ENCODE results near the gene SESN2. TPM values are rescaled to one million over a fixed set of nuclear protein-coding genes. Genes with fewer than 3 reads are reported as not detected.
"Not testable (repeated sequence)": the region's sequence is repeated elsewhere in the genome, so short reads cannot be mapped to it uniquely, and the experiment has no call there.

Gene SESN2
- total RNA-seq, 2 experiments from 2014 or later: 14.6 to 16.0 TPM

DNA sequence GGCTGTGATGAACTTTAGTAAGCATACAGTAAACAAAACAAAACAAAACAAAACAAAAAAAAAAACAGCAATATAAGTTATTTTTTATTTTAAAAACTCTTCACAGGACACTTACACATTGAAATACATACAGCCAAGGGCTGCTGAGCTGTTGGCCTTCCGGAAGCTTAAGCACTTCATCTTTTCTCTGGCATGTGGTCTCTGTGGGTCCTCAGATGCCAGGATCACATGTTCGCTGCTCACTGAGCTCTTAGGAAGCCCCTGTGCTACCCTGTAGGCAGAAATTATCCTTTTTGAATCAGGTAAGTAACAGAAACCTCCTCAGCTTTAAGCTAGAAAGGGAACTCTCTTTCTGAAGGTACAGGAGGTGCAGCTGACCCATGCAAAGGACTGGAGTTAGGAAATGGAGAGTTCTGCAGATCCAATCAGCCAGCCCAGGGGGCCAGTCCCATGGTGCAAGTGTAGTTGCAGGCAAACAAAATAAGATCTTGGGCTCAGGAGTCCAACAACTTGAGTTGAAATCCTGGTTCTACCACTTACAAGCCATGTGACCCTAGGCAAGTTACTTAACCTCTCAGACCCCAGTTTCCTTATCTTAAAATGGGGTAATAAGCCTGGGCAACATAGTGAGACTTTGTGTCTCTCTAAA is 47.1 kb downstream of the SESN2 start:
- H3K4me1 Mint-ChIP-seq: peaks cover 5% of the 10 kb centered on the region
- peaks cover 17% of the 10 kb centered on the region for H3K27me3 Mint-ChIP-seq
- H3K27ac Mint-ChIP-seq: peak overlapping the region; percentile 69
- H3K4me3 Mint-ChIP-seq: no peak overlapping the region
- no peaks in the 10 kb centered on the region for H3K9me3 Mint-ChIP-seq
- DNase-seq (no peak), ATAC-seq (ENCODE audit: low read depth) (no peak)
- POLR2A ChIA-PET: interaction anchor here (1.3 to 2.0 kb wide), 4 partner anchors 9 to 210 kb away, joined by 3 to 7 read pairs (median 4); no protein-coding TSS in a partner anchor
- no peaks in the 10 kb centered on the region for H3K36me3 Mint-ChIP-seq

GRCh38 chr1:28308750-28309149 is 49.4 kb downstream of the SESN2 start:
- Mint-ChIP-seq H3K4me1 (peaks cover 5% of the 10 kb centered on the region), H3K27me3 (peaks cover 6% of the 10 kb centered on the region), H3K4me3 (no peak overlapping the region), H3K27ac (no peak overlapping the region), H3K9me3 (no peaks in the 10 kb centered on the region), H3K36me3 (no peaks in the 10 kb centered on the region)
- POLR2A ChIA-PET: no interaction called here
- ATAC-seq (ENCODE audit: low read depth) (no peak), DNase-seq (no peak)

GRCh38 chr1:28309702-28310101 is 50.4 kb downstream of the SESN2 start:
- no peak for ATAC-seq (ENCODE audit: low read depth)
- POLR2A ChIA-PET: no interaction called here
- Mint-ChIP-seq H3K9me3 (no peaks in the 10 kb centered on the region), H3K36me3 (no peaks in the 10 kb centered on the region), H3K27ac (no peak overlapping the region), H3K4me1 (peaks cover 5% of the 10 kb centered on the region), H3K27me3 (peaks cover 6% of the 10 kb centered on the region), H3K4me3 (no peak overlapping the region)
- DNase-seq: no peak

DNA sequence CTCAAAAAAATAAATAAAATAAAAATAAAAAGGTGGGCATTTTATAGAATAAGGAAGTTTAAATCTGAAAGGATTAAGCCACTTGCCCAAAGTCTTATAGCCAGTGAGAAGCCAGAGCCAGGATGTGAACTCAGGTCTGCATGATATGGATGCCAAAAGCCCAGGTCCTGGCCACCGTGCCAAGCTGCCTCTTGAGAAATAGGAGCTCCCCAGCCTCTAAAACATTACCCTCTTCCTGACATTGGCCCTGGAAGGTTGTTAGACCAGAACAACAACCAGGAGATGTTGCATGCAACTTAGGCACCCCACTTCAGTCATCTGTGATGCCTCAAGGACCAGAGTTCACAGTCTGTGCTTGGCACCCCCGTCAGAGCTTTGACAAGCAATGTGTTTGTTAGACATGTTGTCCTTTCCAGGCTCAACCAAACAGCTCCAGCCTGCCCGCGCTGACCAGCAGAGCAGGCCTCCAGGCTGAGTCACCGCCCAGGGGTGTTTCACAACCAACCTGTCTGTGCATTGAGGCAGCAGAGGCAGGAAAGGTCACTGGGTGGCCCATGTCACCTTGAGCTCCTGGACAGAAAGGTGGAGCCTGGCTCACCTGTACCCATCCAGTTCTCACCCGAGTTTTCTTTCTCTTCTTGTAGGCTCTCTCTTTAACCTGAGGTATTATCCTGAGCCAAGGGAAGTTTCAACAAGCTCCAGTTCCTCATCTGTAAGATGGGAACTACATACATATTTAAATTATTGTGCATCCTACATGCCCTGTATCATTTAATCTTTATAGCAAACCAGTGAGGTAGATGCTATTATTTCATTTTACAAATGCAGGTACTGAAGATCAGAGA is 54.6 kb downstream of the SESN2 start:
- Mint-ChIP-seq H3K36me3 (no peaks in the 10 kb centered on the region), H3K27me3 (peaks cover 4% of the 10 kb centered on the region), H3K4me3 (no peak overlapping the region), H3K4me1 (peaks cover 1% of the 10 kb centered on the region), H3K27ac (no peak overlapping the region), H3K9me3 (no peaks in the 10 kb centered on the region)
- POLR2A ChIA-PET: no interaction called here
- DNase-seq (no peak), ATAC-seq (ENCODE audit: low read depth) (no peak)

GRCh38 chr1:28314547-28314941 is 55.2 kb downstream of the SESN2 start:
- DNase-seq (no peak), ATAC-seq (ENCODE audit: low read depth) (no peak)
- Mint-ChIP-seq H3K27me3 (peaks cover 3% of the 10 kb centered on the region), H3K9me3 (no peaks in the 10 kb centered on the region), H3K4me3 (no peak overlapping the region), H3K27ac (no peak overlapping the region), H3K36me3 (no peaks in the 10 kb centered on the region), H3K4me1 (peaks cover 1% of the 10 kb centered on the region)
- POLR2A ChIA-PET: interaction anchor here (0.7 kb wide), 1 partner anchor 63 kb away, joined by 7 read pairs; no protein-coding TSS in a partner anchor

DNA sequence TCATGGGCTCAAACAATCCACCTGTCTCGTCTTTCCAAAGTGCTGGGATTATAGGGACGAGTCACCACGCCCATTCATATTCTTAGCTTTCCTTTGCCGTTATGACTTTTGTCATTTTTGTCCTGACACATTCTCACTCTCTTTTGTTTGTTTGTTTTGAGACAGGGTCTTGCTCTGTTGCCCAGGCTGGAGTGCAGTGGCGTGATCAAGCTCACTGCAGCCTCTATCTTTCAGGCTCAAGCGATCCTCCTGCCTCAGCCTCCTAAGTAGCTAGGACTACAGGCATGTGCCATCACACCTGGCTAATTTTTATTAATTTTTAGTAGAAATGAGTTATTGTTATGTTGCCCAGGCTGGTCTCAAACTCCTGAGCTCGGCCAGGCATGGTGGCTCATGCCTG is 57.7 kb downstream of the SESN2 start:
- H3K36me3 Mint-ChIP-seq: no peaks in the 10 kb centered on the region
- DNase-seq: no peak
- no peaks in the 10 kb centered on the region for H3K27me3 Mint-ChIP-seq
- POLR2A ChIA-PET: interaction anchor here (1.5 kb wide), 1 partner anchor 12 kb away, joined by 3 read pairs; the partner anchor contains the start of gene MED18
- no peak overlapping the region for H3K27ac Mint-ChIP-seq
- no peak for ATAC-seq (ENCODE audit: low read depth)
- peaks cover 1% of the 10 kb centered on the region for H3K4me1 Mint-ChIP-seq
- no peak overlapping the region for H3K4me3 Mint-ChIP-seq
- no peaks in the 10 kb centered on the region for H3K9me3 Mint-ChIP-seq

GRCh38 chr1:28322194-28322593 is 62.9 kb downstream of the SESN2 start:
- Mint-ChIP-seq H3K4me3 (no peak overlapping the region), H3K27ac (no peak overlapping the region), H3K9me3 (no peaks in the 10 kb centered on the region), H3K4me1 (no peaks in the 10 kb centered on the region), H3K27me3 (no peaks in the 10 kb centered on the region), H3K36me3 (no peaks in the 10 kb centered on the region)
- no peak for DNase-seq
- POLR2A ChIA-PET: no interaction called here
- ATAC-seq (ENCODE audit: low read depth): no peak

GRCh38 chr1:28323720-28324119 is 64.4 kb downstream of the SESN2 start:
- ATAC-seq (ENCODE audit: low read depth): no peak
- Mint-ChIP-seq H3K4me1 (peaks cover 9% of the 10 kb centered on the region), H3K4me3 (no peak overlapping the region), H3K27ac (no peak overlapping the region), H3K36me3 (no peaks in the 10 kb centered on the region), H3K9me3 (no peaks in the 10 kb centered on the region), H3K27me3 (no peaks in the 10 kb centered on the region)
- DNase-seq: no peak
- POLR2A ChIA-PET: no interaction called here

- no peak for DNase-seq
- no peaks in the 10 kb centered on the region for H3K9me3 Mint-ChIP-seq
- H3K4me1 Mint-ChIP-seq: peaks cover 23% of the 10 kb centered on the region
- ATAC-seq (ENCODE audit: low read depth): no peak
- H3K27me3 Mint-ChIP-seq: no peaks in the 10 kb centered on the region
- POLR2A ChIA-PET: interaction anchor here (0.7 to 1.2 kb wide), 2 partner anchors 14 to 76 kb away, joined by 3 read pairs; no protein-coding TSS in a partner anchor
- H3K27ac Mint-ChIP-seq: no peak overlapping the region
- peaks cover 10% of the 10 kb centered on the region for H3K36me3 Mint-ChIP-seq
- no peak overlapping the region for H3K4me3 Mint-ChIP-seq
Observed at GRCh38 chr1:28326515-28326914, 67.2 kb downstream of the SESN2 start.

GRCh38 chr1:28326984-28327383 is 67.7 kb downstream of the SESN2 start:
- POLR2A ChIA-PET: interaction anchor here (1.2 kb wide), 1 partner anchor 14 kb away, joined by 3 read pairs; no protein-coding TSS in a partner anchor
- Mint-ChIP-seq H3K27me3 (no peaks in the 10 kb centered on the region), H3K4me3 (no peak overlapping the region), H3K36me3 (peaks cover 14% of the 10 kb centered on the region), H3K9me3 (no peaks in the 10 kb centered on the region), H3K27ac (no peak overlapping the region), H3K4me1 (peaks cover 25% of the 10 kb centered on the region)
- DNase-seq (no peak), ATAC-seq (ENCODE audit: low read depth) (no peak)

DNA sequence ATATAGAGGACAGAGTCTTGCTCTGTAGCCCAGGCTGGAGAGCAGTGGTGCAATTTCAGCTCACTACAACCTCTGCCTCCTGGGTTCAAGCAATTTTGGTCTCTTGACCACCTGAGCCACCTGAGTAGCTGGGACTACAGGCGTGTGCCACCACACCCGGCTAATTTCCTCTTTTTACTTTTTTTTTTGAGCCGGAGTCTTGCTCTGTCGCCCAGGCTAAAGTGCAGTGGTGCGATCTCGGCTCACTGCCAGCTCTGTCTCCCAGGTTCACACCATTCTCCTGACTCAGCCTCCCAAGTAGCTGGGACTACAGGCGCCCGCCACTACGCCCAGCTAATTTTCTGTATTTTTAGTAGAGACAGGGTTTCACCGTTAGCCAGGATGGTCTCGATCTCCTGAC is 68.1 kb downstream of the SESN2 start:
- peaks cover 17% of the 10 kb centered on the region for H3K36me3 Mint-ChIP-seq
- not testable (repeated sequence) for ATAC-seq (ENCODE audit: low read depth); H3K27ac Mint-ChIP-seq; DNase-seq; H3K27me3 Mint-ChIP-seq; H3K9me3 Mint-ChIP-seq; H3K4me3 Mint-ChIP-seq
- POLR2A ChIA-PET: interaction anchor here (1.2 to 2.6 kb wide), 3 partner anchors 13 to 67 kb away, joined by 3 to 27 read pairs (median 4); partner anchors contain the start of gene SESN2
- peaks cover 27% of the 10 kb centered on the region for H3K4me1 Mint-ChIP-seq

DNA sequence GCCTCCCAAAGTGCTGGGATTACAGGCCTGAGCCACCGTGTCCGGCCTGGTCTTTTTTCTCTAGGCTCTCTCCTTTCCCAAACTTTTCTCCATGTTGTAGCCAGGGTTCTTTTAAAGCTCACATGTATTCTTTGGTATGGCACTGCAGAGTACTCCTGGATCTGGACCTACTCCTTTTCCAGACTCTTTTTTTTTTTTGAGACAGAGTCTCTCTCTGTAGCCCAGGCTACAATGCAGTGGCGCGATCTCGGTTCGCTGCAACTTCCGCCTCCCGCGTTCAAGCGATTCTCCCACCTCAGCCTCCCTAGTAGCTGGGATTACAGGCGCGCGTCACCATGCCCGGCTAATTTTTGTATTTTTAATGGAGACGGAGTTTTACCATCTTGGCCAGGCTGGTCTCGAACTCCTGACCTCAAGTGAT is 68.9 kb downstream of the SESN2 start:
- ATAC-seq (ENCODE audit: low read depth): no peak
- POLR2A ChIA-PET: interaction anchor here (0.6 to 4.0 kb wide), 26 partner anchors 9 to 854 kb away, joined by 3 to 63 read pairs (median 6); partner anchors contain the start of genes ATP5IF1, EYA3, GMEB1 and RCC1
- Mint-ChIP-seq H3K27me3 (no peaks in the 10 kb centered on the region), H3K4me3 (peak overlapping the region; percentile 97), H3K36me3 (peaks cover 25% of the 10 kb centered on the region), H3K9me3 (no peaks in the 10 kb centered on the region), H3K27ac (peak overlapping the region; percentile 96), H3K4me1 (peaks cover 32% of the 10 kb centered on the region)
- DNase-seq: no peak

- Mint-ChIP-seq H3K27ac (peak overlapping the region; percentile 96), H3K27me3 (no peaks in the 10 kb centered on the region), H3K9me3 (no peaks in the 10 kb centered on the region), H3K4me3 (peak overlapping the region; percentile 97), H3K36me3 (peaks cover 30% of the 10 kb centered on the region), H3K4me1 (peaks cover 32% of the 10 kb centered on the region)
- DNase-seq (peak; percentile 68), ATAC-seq (ENCODE audit: low read depth) (peak; percentile 6)
- POLR2A ChIA-PET: interaction anchor here (0.6 to 4.0 kb wide), 31 partner anchors 8 to 943 kb away, joined by 3 to 63 read pairs (median 5); partner anchors contain the start of genes ATP5IF1, EYA3, GMEB1 and RCC1
Observed at GRCh38 chr1:28329395-28330153, 70.3 kb downstream of the SESN2 start.

All from activated naive CD8-positive, alpha-beta T cell treated with anti-CD3 and anti-CD28 coated beads, Interleukin-2, amount 10 ng/mL, durations not matched to agents 7 days and 5 days (primary cell).